Jurkat, Clone E6-1 (cell line): ENCODE data around the gene PKD1L1.
"Not testable (repeated sequence)": the region's sequence is repeated elsewhere in the genome, so short reads cannot be mapped to it uniquely, and the experiment has no call there.

Experiments used
- DNase-seq: peaks from one replicate; pipeline ENCODE4 v3.0.0-alpha.2; 2011; ENCODE audit warnings: low read depth, low spot score
- H3K4me3 ChIP-seq: 2 replicates; pipeline ENCODE4 v1.5.1; 2011; ENCODE audit warnings: mild to moderate bottlenecking, low read length, control low read depth, moderate library complexity

Gene PKD1L1

DNA sequence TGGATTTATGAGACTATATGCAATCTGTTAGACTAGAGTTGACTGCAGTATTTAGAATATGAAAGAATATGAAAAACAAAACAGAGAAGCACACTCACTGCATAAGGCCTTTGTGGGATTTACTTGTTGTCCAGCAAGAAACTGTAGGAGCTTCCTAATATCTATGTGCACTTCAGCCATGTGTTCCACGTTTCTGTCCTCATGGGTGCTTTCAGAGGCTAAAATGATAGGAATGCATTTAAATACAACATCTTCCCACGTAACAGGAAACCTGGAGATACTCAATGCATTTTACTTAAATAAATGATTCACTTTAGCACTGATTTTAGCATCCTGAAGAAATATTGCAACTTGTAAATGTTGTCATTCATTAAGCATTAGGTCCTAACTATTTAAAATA is 19.4 kb upstream of the PKD1L1 start:
- no peak overlapping the region for H3K4me3 ChIP-seq
- DNase-seq = no peak

GRCh38 chr7:47967123-47967522 is 18.9 kb upstream of the PKD1L1 start:
- H3K4me3 ChIP-seq = no peak overlapping the region

GRCh38 chr7:47965456-47965855 is 17.2 kb upstream of the PKD1L1 start:
- DNase-seq = no peak
- no peak overlapping the region for H3K4me3 ChIP-seq

More at GRCh38 chr7:47967123-47967522, 18.9 kb upstream of the PKD1L1 start:
- DNase-seq = no peak

DNA sequence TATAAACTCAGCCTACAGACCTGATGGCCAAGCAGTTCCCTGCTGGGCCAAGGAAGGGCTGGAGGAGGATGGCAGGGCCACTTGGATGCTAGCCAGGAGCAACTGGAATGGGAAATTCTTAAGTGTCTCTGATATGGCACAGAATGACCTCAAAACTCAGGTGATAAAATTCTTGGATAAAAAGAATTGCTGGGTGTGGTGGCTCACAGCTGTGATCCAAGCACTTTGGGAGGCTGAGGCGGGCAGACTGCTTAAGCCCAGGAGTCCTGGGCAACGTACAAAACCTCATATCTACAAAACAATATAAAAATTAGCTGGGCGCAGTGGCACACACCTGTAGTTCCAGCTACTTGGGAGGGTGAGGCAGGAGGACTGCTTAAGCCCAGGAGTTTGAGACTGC is 14.0 kb upstream of the PKD1L1 start:
- no peak for DNase-seq

GRCh38 chr7:47957156-47957555 is 8.9 kb upstream of the PKD1L1 start:
- no peak overlapping the region for H3K4me3 ChIP-seq
- no peak for DNase-seq

More for the DNA sequence above, 14.0 kb upstream of the PKD1L1 start:
- H3K4me3 ChIP-seq = no peak overlapping the region

DNA sequence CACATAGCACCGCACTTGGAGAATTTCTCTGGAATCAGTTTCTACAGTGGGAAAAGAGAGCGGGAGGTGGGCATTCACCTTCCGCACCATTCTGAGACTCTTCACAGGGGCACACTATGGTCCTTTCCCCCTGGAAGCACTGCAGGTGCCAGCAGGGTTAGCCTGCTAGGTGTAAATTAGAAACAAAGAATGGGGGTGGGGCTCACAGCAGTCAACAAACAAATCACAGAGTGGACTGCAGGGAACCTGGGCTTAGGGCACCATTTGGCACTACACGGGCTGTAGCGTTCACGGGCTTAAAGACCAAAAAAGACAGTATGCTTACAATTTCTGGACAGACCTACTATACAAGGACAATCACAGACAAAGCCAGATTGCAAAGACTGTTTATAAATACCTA is 8.0 kb upstream of the PKD1L1 start:
- no peak overlapping the region for H3K4me3 ChIP-seq
- no peak for DNase-seq

GRCh38 chr7:47954231-47954911 is 6.1 kb upstream of the PKD1L1 start:
- no peak overlapping the region for H3K4me3 ChIP-seq
- DNase-seq = no peak

- DNase-seq = no peak
- no peak overlapping the region for H3K4me3 ChIP-seq
Measured at GRCh38 chr7:47953822-47954221, 5.6 kb upstream of the PKD1L1 start.

DNA sequence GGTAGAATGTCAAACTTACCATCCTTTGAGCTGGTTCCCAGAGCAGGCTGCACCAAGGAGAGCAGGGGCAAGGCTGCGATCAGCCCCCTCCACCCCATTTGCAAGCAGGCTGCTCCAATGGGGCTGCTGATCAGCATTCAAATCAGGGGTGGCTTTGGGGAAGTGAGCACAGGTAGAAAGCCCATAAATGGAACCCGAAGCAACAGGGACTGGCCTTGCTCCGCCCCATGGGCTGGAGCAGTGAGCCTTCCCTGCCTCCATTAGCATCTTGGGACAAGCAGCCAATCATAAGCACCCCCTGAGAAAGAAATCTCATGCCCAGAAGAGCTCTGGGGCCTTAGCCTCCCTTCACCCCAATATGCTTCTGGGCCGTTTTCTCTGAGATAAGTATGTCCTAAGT is 4.0 kb upstream of the PKD1L1 start:
- H3K4me3 ChIP-seq = no peak overlapping the region
- DNase-seq = no peak

DNA sequence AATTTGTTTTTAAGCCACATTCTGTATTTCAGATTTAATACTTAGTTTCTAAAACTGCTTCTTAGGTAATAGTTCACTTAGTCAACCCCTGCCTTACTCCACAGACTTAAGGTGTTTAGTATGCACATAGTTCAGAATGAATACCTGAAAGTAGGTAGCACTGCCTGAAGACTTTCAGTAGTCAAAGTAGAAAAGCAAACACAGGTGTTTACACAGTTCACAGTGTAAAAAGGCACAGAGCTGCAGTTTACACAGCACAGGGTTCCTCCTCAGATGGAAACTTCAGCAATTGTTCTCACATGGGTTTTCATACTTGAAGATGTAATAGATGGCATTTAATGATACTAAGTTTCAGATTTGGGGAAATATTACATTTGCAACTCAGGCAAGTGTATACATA is 3.1 kb upstream of the PKD1L1 start:
- no peak for DNase-seq
- no peak overlapping the region for H3K4me3 ChIP-seq

DNA sequence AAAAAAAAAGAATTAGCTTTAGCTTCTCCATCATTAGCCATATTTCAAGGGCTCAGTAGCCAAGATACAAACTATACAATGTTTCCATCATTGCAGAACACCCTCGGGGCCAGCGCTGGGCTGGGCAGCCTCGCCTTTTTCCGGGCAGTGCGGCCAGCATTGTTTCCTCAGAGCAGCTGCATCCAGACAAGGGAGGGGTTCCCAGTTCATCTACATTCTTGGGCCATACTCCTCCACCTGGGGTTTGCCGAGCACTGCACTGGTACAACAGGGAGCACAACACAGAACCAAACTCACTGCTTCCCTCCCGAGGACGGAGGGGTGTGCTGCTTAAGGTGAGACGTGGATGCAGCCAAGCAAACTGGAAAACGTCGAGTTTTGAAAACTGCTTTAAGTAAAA is 2.4 kb upstream of the PKD1L1 start:
- H3K4me3 ChIP-seq = no peak overlapping the region
- DNase-seq = no peak

- no peak for DNase-seq
Measured at GRCh38 chr7:47949703-47950102, 1.4 kb upstream of the PKD1L1 start.

DNA sequence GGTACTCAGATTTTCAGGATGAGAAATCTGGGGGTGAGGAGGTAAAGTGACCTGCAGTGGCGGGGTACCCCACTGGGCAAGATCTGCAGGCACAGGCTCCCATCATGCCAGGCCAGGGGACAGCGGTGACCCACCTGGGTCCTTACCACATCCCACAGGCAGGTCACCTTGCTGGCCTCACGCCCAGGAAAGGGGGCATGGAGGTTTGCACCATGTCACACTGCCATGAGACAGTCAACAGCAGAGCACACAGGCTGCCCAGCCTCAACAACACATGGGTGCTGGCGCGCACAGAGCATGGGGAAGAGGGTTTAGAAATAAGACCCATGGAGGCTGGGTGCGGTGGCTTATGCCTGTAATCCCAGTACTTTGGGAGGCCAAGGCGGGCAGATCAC is 914 bp downstream of the PKD1L1 start:
- no peak for DNase-seq
- no peak overlapping the region for H3K4me3 ChIP-seq

More at GRCh38 chr7:47949703-47950102, 1.4 kb upstream of the PKD1L1 start:
- H3K4me3 ChIP-seq = no peak overlapping the region

DNA sequence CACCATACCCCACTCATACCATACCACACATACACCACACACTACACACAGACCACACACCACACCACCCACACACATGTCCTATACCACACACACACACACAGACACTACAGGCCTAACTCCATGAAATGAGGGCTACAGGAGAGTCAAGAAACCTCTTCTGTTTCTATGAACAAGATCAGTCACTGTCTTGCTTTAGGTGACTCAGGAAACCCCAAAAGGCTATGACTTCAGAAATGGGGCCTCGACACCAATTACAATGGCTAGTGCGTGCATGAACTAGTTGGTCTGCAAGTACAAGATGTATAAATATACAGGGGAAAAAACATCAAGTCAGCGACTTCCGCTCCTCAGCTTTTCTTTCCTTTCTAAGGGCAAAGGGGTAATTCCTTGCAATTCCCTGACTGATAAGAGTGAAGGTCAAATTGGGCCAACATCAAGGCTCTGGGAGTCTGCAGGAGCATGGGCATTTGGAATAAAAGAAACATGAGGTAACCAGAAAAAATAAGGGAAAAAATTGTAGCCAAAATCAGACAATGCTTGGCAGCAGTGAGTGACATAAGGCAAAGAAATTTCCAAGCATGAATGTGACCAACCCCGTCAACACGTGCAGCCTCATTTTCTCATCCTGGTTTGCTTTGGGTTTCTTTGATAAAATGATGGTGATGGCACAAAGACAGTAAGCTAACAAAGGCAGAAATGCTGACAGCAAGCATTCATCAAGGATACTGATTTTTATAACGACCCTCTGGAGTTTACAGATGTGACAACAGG is 1.5 kb downstream of the PKD1L1 start:
- H3K4me3 ChIP-seq = no peak overlapping the region
- no peak for DNase-seq

DNA sequence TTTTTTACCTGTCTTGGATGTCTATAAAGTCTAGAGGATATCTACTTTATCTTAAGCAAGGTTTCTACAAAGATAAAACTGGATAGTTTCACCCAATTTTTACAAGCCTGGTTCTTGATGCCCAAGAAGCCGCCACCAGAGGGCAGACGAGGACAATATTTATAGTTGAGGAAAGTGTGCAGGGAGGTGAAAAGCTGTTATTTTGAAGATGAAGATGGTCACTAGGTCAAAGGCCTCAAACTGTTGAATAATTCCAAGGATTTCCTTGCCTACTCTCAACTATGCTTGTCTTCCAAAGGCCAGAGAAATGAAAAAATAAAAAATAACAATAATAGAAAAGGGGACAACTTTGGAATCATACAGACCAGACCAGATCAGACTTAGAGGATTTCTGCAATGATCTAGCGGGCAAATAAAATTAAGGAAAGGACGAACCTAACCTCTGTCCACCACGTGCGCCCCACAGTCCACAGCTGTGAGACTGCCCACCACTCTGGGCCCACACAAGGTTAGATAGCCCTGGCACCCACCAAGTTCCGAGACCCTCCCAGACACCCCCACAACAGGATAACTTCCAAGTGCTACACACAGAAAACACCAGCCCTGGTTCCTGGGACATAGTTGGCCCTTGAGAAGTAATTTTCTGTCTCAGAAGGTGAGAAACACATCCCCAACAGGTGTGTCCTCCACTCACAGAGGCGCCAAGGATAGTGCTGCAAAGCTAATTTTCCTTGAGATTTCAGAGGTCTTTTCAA is 2.8 kb downstream of the PKD1L1 start:
- H3K4me3 ChIP-seq = no peak overlapping the region
- peak; percentile 41 for DNase-seq

DNA sequence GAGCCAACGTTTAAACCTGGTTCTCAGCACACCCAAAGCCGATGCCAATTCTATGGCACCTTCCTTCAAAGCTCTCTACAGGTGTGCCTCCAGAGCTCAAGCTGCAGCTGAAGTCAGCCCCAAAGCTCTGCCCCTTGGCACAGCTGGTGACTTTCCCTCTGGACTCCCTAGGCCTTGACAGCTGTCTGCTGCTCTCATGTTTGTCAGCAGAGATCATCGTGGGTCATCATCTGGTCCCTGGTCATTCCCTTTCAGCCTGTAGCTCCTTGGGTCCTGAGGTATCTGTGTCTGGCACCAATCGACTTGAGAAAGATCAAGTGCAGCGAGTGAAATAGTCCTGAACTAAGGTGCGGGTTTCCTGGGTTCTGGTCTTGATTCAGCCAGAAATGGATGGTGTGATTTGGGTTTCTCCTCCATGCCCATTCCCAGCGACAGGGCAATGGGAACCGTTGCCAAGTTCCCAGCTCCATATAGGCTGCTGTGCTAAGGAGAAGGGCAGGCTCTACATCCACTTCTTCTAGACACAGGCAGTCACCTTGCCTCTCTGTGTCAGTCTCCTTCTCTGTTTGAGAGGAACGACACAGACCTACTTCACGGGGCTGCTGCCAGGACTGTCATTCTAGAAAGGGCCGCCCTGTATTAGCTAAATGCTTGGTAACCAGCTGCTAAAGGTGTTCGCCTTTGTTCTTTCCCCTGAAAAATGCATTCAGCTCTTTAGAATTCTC is 3.6 kb downstream of the PKD1L1 start:
- no peak for DNase-seq
- no peak overlapping the region for H3K4me3 ChIP-seq

- H3K4me3 ChIP-seq = no peak overlapping the region
- no peak for DNase-seq
Measured at GRCh38 chr7:47943676-47944474, 4.4 kb downstream of the PKD1L1 start.

GRCh38 chr7:47942651-47943050 is 5.6 kb downstream of the PKD1L1 start:
- not testable (repeated sequence) for H3K4me3 ChIP-seq, DNase-seq

GRCh38 chr7:47942132-47942531 is 6.1 kb downstream of the PKD1L1 start:
- DNase-seq = no peak
- H3K4me3 ChIP-seq = no peak overlapping the region
